Neuron (in vitro differentiated cells): ENCODE data around the gene DENND1A.

ENCODE experiments used
- H2AFZ ChIP-seq: one replicate; pipeline ENCODE4 v1.6.1; 2013; ENCODE audit warnings: low read depth, mild to moderate bottlenecking, inconsistent platforms, low read length, moderate library complexity
- H3K27me3 ChIP-seq: one replicate; pipeline ENCODE4 v1.6.1; 2013; ENCODE audit warnings: low read length; ENCODE audit not compliant: insufficient read depth
- H3K36me3 ChIP-seq: one replicate; pipeline ENCODE4 v1.6.1; 2013; ENCODE audit warnings: low read length; ENCODE audit not compliant: insufficient read depth
- H3K4me1 ChIP-seq: one replicate; pipeline ENCODE4 v1.6.1; 2013; ENCODE audit warnings: low read length; ENCODE audit not compliant: insufficient read depth
- H3K4me3 ChIP-seq: 2 replicates; pipeline ENCODE4 v1.5.1; 2013; ENCODE audit warnings: mild to moderate bottlenecking, low read length, moderate library complexity
- H3K9me3 ChIP-seq: one replicate; pipeline ENCODE4 v1.6.1; 2013; ENCODE audit warnings: low read length

Gene DENND1A

DNA sequence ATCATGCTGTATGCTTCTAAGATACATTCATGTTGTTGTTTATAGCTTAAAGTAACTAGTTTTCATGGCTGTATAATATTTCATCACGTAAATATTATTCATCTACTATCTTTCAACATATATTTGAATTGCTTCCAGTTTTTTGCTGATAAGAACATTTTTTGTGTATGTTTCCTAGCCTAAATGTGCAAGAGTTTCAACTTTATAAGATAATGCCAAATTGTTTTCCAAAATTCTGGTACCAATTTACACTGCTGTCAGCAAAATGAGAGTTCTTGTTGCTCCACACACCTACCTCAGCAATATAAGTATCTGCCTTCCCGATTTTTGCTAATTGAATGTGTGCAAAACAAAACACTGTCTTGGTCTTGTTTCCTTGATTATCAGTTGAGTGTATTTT, 395.6 kb downstream of the DENND1A start:
- Histone ChIP-seq H3K36me3 (no peaks in the 10 kb centered on the region), H3K9me3 (no peaks in the 10 kb centered on the region), H3K4me3 (no peak overlapping the region), H3K27me3 (no peaks in the 10 kb centered on the region), H3K4me1 (no peaks in the 10 kb centered on the region), H2AFZ (no peak overlapping the region)

- H3K9me3 ChIP-seq = no peaks in the 10 kb centered on the region
- no peaks in the 10 kb centered on the region for H3K36me3 ChIP-seq
- H3K4me1 ChIP-seq = no peaks in the 10 kb centered on the region
- no peaks in the 10 kb centered on the region for H3K27me3 ChIP-seq
- no peak overlapping the region for H3K4me3 ChIP-seq
- H2AFZ ChIP-seq = no peak overlapping the region
Measured at GRCh38 chr9:123530244-123530643, 399.7 kb downstream of the DENND1A start.

DNA sequence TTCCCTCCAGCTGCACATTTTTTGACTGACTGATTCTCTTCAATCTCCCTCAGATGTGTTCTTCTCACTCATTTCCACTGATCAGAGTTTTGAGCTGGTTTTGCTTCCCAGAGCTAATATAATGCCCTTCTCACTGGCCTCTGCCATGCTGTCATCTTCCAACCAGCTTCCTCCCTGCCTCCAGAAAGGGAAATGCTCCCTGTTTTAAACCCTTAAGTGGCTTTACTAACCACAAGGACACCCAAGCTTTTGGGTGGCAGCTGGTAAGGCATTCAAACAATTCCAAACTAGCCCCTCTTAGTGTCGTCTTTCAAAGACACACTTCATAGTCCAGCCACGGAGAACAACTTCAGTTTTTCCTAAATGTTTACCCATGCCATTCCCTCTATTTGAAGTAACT, 401.4 kb downstream of the DENND1A start:
- Histone ChIP-seq H3K27me3 (no peaks in the 10 kb centered on the region), H2AFZ (no peak overlapping the region), H3K36me3 (no peaks in the 10 kb centered on the region), H3K4me3 (no peak overlapping the region), H3K9me3 (no peaks in the 10 kb centered on the region), H3K4me1 (peaks cover 11% of the 10 kb centered on the region)

GRCh38 chr9:123527981-123528380, 401.9 kb downstream of the DENND1A start:
- no peak overlapping the region for H2AFZ ChIP-seq
- H3K9me3 ChIP-seq = no peaks in the 10 kb centered on the region
- peaks cover 14% of the 10 kb centered on the region for H3K4me1 ChIP-seq
- no peaks in the 10 kb centered on the region for H3K27me3 ChIP-seq
- H3K4me3 ChIP-seq = no peak overlapping the region
- H3K36me3 ChIP-seq = no peaks in the 10 kb centered on the region

DNA sequence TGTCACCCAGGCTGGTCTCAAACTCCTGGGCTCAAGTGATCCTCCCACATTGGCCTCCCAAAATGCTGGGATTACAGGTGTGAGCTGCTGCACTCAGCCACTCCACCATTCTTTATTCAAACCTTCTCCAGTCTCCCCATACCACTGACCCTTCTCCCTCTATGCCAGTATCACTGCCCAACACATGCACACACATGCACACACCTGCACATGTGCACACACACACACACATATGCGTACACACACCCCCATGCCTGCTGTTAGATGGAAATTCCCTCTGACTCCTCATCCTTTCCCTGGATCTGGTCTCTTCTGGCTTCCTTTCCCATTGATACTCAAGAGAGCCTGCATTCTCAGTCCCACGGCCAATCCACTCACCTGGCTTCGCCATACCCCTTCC, 404.0 kb downstream of the DENND1A start:
- Histone ChIP-seq H2AFZ (no peak overlapping the region), H3K27me3 (no peaks in the 10 kb centered on the region), H3K36me3 (no peaks in the 10 kb centered on the region), H3K4me1 (peaks cover 14% of the 10 kb centered on the region), H3K9me3 (no peaks in the 10 kb centered on the region), H3K4me3 (no peak overlapping the region)

DNA sequence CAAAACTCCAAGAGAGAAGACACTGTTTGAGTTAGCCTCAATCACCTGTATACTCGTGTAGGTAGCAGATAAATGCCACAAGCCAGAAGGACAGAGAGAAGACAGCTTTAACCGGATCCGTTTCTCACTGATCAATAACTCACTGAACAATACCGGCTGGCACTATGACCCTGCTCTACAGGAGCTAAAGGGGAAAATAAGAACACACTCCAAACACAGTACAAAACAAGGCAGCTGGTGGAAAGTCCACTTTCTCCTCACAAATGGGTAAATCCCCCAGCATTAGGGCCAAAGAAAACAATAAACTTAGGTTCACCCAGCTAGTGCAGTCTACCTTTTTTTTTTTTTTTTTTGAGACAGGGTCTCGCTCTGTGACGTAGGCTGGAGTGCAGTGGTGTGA, 404.5 kb downstream of the DENND1A start:
- H2AFZ ChIP-seq = no peak overlapping the region
- H3K27me3 ChIP-seq = no peaks in the 10 kb centered on the region
- no peaks in the 10 kb centered on the region for H3K36me3 ChIP-seq
- no peaks in the 10 kb centered on the region for H3K9me3 ChIP-seq
- H3K4me3 ChIP-seq = no peak overlapping the region
- peaks cover 14% of the 10 kb centered on the region for H3K4me1 ChIP-seq

- peaks cover 14% of the 10 kb centered on the region for H3K4me1 ChIP-seq
- no peaks in the 10 kb centered on the region for H3K9me3 ChIP-seq
- H3K4me3 ChIP-seq = no peak overlapping the region
- H2AFZ ChIP-seq = no peak overlapping the region
- no peaks in the 10 kb centered on the region for H3K36me3 ChIP-seq
- no peaks in the 10 kb centered on the region for H3K27me3 ChIP-seq
Measured at GRCh38 chr9:123524866-123525265, 405.1 kb downstream of the DENND1A start.

GRCh38 chr9:123523845-123524244, 406.1 kb downstream of the DENND1A start:
- Histone ChIP-seq H3K4me3 (no peak overlapping the region), H3K27me3 (no peaks in the 10 kb centered on the region), H3K9me3 (no peaks in the 10 kb centered on the region), H3K4me1 (peaks cover 14% of the 10 kb centered on the region), H3K36me3 (no peaks in the 10 kb centered on the region), H2AFZ (no peak overlapping the region)

DNA sequence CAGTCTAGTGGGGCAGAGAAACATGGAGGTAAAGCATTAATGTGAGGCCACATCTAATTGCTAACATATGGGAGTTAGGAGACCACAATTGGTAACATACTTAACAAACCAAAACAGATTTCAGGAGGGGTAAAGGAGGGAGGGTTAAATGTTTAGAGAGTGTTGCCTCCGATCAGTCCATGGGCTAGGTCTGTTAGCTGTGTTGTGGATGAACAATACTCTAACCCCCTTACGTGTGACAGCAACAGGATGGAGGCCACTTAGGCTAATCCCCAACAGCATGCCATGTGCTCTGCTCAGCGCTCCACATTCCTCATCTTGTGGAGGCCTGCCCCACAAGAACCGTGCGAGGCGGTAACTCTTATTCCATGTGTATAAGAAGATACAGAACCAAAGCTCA, 406.9 kb downstream of the DENND1A start:
- Histone ChIP-seq H3K4me3 (no peak overlapping the region), H3K27me3 (no peaks in the 10 kb centered on the region), H3K4me1 (peaks cover 14% of the 10 kb centered on the region), H3K9me3 (no peaks in the 10 kb centered on the region), H3K36me3 (no peaks in the 10 kb centered on the region), H2AFZ (no peak overlapping the region)

DNA sequence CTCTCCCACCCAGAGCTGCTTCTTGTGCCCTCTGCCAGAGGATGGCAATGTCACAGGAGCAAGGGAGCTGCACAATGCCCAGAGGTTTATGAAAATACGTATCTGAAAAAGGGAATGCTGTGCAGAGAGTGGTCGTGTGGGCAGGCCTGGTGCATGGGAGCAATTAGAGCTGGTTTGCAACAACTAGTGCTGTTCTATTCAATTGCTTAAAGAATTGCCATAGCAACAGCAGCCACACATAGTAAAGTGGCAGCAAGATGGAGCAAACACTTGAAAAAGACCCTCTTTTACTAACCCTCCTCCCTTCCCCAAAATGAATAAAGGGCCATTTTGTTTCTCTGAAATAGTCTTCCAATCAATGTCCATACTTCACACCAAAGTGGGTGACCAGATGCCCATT, 407.7 kb downstream of the DENND1A start:
- H3K4me3 ChIP-seq = no peak overlapping the region
- H3K9me3 ChIP-seq = no peaks in the 10 kb centered on the region
- H3K27me3 ChIP-seq = no peaks in the 10 kb centered on the region
- no peak overlapping the region for H2AFZ ChIP-seq
- peaks cover 14% of the 10 kb centered on the region for H3K4me1 ChIP-seq
- H3K36me3 ChIP-seq = no peaks in the 10 kb centered on the region

DNA sequence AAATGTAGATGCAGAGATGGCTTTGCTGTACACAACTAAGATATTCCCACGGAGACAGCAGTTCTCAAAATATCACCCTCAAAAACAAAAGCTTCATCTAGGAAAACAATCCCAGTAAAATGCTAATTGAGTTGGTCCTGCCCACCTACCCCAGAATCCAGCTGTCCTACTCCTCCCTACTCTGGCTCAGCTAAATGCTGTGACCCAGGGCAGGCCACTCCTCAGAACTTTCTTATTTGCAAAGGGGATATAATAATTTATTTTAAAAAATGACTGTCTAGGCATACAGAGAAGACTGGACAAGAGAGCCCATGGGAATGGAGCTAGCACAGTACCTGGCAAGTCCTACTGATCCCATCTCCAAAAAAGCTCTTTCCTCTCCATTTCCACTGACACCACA, 411.6 kb downstream of the DENND1A start:
- peaks cover 1% of the 10 kb centered on the region for H3K4me1 ChIP-seq
- no peaks in the 10 kb centered on the region for H3K36me3 ChIP-seq
- no peaks in the 10 kb centered on the region for H3K9me3 ChIP-seq
- no peaks in the 10 kb centered on the region for H3K27me3 ChIP-seq
- H3K4me3 ChIP-seq = no peak overlapping the region
- H2AFZ ChIP-seq = no peak overlapping the region

GRCh38 chr9:123517512-123517911, 412.4 kb downstream of the DENND1A start:
- Histone ChIP-seq H2AFZ (no peak overlapping the region), H3K4me3 (no peak overlapping the region), H3K4me1 (no peaks in the 10 kb centered on the region), H3K36me3 (no peaks in the 10 kb centered on the region), H3K9me3 (no peaks in the 10 kb centered on the region), H3K27me3 (no peaks in the 10 kb centered on the region)

DNA sequence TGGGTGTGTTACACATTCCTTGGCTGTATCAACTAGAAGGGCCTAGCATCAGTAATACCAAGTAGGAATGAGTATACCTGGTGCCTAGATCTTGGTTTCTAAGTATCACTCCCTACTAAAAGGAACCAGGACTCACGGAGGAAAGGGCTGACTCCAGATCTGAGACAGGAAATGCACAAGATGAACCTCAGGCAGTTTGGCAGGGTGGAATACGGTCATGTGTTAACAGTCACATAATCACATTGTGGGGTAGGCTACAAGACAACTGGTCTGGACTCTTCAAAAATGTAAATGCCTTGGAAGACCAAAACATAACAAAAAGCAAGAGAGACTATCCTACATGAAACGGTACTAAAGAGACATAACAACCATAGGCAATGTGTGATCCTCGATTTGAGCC, 415.2 kb downstream of the DENND1A start:
- Histone ChIP-seq H3K4me3 (no peak overlapping the region), H3K27me3 (no peaks in the 10 kb centered on the region), H3K9me3 (no peaks in the 10 kb centered on the region), H3K4me1 (peaks cover 8% of the 10 kb centered on the region), H3K36me3 (no peaks in the 10 kb centered on the region), H2AFZ (no peak overlapping the region)

DNA sequence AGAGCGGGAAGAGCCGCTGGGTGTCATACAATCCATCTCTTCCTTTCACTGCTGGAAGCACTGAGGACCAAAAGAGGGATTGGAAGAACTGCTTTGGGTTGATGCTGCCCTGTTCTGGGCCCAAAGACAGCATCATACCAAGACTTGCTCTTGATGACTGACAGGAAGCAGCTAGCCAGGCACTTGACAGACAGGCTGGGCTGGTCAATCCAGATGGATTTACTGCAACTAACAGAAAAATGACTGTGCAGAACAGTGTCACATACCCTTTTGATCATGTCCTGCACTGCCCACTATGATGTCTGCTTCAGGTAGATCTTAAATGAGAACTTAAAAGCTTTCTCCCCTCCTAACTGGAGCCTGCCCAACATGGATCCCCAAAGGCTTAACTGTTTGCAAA, 416.4 kb downstream of the DENND1A start:
- H3K36me3 ChIP-seq = no peaks in the 10 kb centered on the region
- no peak overlapping the region for H3K4me3 ChIP-seq
- H3K9me3 ChIP-seq = no peaks in the 10 kb centered on the region
- no peak overlapping the region for H2AFZ ChIP-seq
- H3K27me3 ChIP-seq = no peaks in the 10 kb centered on the region
- peaks cover 8% of the 10 kb centered on the region for H3K4me1 ChIP-seq
